ENCODE measurements around the gene WRAP53. TPM values are rescaled to one million over a fixed set of nuclear protein-coding genes. Genes with fewer than 3 reads are reported as not detected.

The WRAP53 gene
- total RNA-seq, 2 donors from 2014 or later: 21.7 to 30.8 TPM

DNA sequence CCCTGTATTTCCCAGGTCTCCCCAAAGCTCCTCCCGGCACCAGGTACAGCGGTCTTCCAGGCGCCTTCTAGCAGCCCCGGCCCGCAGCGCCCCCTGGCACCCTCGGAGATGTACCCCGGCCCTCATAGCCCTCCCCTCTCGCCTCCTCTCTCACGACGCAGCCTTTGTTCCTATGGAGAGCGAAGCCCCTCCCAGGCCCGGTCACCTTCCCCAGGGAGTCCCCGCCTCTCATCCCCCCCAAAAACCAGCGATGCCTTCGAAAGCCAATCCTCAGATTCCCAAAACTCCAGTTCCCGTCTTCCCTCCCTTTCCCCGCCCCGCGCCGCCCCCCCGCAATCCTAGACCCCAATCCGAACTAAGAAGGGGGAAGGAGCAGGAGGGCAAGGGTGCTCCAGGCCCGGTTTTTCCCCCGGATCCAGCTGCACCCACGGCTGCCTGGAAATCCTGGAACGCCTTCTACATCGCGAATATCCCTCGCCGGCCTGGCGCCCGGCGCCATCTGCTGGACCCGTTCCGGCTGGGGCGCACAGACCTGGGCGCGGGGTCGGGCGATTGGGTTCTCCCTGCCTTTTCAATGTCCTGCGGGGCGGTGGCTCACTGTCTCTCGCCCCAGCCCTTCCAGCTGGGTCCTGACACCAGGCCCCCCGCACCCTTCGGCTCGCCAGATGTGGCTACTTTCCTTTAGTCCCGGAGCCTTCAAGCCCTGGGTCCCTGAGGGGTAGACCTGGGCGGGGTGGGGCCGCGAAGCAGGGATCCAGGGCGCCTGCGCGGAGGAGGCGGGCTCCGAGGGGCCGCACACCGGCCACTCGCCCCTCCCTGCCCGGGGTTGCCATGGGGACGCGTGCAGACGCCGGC is 28.9 kb downstream of the WRAP53 start, which contains the start of gene DNAH2:
DNAH2 (plus strand) TSS at position 844 of the 855 bp plus-strand sequence. CDS start 1,991 bp downstream, outside the sequence.
- peak within 1 kb of the TSS; percentile 73 for H3K4me3 Mint-ChIP-seq
- DNase-seq: peak; percentile 99
- Histone ChIP-seq H3K4me3 (ENCODE audit: low read length) (peak within 1 kb of the TSS; percentile 86), H3K27me3 (ENCODE audit: control insufficient read depth, insufficient read depth, low read length, poor library complexity, severe bottlenecking) (peaks cover 26% of the 10 kb centered on the region), H3K4me1 (ENCODE audit: control insufficient read depth, insufficient read depth, low read length) (peaks cover 2% of the 10 kb centered on the region), H3K27ac (ENCODE audit: low read depth, low read length) (peak within 1 kb of the TSS; percentile 82), H3K9ac (ENCODE audit: extremely low read depth, low read length, poor library complexity, severe bottlenecking) (peak within 1 kb of the TSS; percentile 38), H3K9me3 (ENCODE audit: control insufficient read depth, low read length) (no peaks in the 10 kb centered on the region), H3K36me3 (ENCODE audit: control insufficient read depth, insufficient read depth, low read length) (no peaks in the 10 kb centered on the region)
- H3K36me3 Mint-ChIP-seq (ENCODE audit: low read depth): no peaks in the 10 kb centered on the region
- peak within 1 kb of the TSS; percentile 76 for H3K27ac Mint-ChIP-seq
- 0% methylated on average over 15 to 62 of the region's 64 CpGs for WGBS, 2 experiments (ENCODE audit: insufficient coverage in 1 of 2, insufficient read length in 1 of 2)
- H3K4me1 Mint-ChIP-seq: peaks cover 25% of the 10 kb centered on the region
- no peaks in the 10 kb centered on the region for H3K9me3 Mint-ChIP-seq
- H3K27me3 Mint-ChIP-seq (ENCODE audit: insufficient read depth): peaks cover 50% of the 10 kb centered on the region
- TF ChIP-seq, protein P1, sequence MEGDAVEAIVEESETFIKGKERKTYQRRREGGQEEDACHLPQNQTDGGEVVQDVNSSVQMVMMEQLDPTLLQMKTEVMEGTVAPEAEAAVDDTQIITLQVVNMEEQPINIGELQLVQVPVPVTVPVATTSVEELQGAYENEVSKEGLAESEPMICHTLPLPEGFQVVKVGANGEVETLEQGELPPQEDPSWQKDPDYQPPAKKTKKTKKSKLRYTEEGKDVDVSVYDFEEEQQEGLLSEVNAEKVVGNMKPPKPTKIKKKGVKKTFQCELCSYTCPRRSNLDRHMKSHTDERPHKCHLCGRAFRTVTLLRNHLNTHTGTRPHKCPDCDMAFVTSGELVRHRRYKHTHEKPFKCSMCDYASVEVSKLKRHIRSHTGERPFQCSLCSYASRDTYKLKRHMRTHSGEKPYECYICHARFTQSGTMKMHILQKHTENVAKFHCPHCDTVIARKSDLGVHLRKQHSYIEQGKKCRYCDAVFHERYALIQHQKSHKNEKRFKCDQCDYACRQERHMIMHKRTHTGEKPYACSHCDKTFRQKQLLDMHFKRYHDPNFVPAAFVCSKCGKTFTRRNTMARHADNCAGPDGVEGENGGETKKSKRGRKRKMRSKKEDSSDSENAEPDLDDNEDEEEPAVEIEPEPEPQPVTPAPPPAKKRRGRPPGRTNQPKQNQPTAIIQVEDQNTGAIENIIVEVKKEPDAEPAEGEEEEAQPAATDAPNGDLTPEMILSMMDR (conservative IDR thresholded peaks at IDR 0.05): peak; percentile 64

DNA sequence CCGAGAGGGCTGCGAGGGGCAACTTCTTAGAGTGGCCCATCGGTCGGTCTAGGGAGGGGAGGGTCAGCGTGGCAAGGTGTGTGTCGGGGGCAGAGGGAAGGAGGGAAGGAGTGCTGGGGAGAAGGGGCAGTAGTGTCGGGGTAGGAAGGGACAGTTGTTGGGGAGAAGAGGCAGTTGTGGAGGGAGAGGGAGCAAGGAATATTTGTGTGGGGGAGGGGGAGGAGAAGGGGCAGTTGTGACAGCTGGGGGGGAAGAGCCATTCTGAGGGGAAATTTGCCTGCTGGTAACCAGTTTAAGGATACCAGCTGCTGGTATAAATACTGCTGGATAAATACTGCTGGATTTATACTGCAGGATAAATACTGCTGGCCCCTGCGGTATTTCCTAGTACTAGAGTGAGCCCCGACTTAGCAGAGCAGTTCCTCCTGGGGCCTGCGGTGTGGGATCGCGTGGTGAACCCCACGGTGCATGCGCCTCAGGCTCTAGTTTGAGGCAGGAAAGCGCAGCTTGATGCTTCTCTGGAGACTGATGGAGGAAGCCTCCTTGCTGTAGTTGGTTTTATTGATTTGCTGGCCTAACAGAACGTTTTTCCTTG is 29.6 kb downstream of the WRAP53 start:
- H3K27ac Mint-ChIP-seq: no peak overlapping the region
- TF ChIP-seq, protein P1 (conservative IDR thresholded peaks at IDR 0.05): no peak
- peaks cover 2% of the 10 kb centered on the region for H3K4me1 ChIP-seq (ENCODE audit: control insufficient read depth, insufficient read depth, low read length)
- H3K36me3 ChIP-seq (ENCODE audit: control insufficient read depth, insufficient read depth, low read length): no peaks in the 10 kb centered on the region
- H3K9ac ChIP-seq (ENCODE audit: extremely low read depth, low read length, poor library complexity, severe bottlenecking): peak overlapping the region; percentile 8
- no peaks in the 10 kb centered on the region for H3K9me3 Mint-ChIP-seq
- H3K27me3 ChIP-seq (ENCODE audit: control insufficient read depth, insufficient read depth, low read length, poor library complexity, severe bottlenecking): peaks cover 25% of the 10 kb centered on the region
- peaks cover 42% of the 10 kb centered on the region for H3K27me3 Mint-ChIP-seq (ENCODE audit: insufficient read depth)
- DNase-seq: no peak
- 15 to 25% methylated on average over 12 to 16 of the region's 16 CpGs for WGBS, 2 experiments (ENCODE audit: insufficient coverage in 1 of 2, insufficient read length in 1 of 2)
- no peak overlapping the region for H3K27ac ChIP-seq (ENCODE audit: low read depth, low read length)
- peak overlapping the region; percentile 73 for H3K4me3 Mint-ChIP-seq
- H3K4me3 ChIP-seq (ENCODE audit: low read length): peak overlapping the region; percentile 86
- no peaks in the 10 kb centered on the region for H3K9me3 ChIP-seq (ENCODE audit: control insufficient read depth, low read length)
- no peaks in the 10 kb centered on the region for H3K36me3 Mint-ChIP-seq (ENCODE audit: low read depth)
- H3K4me1 Mint-ChIP-seq: peaks cover 28% of the 10 kb centered on the region

DNA sequence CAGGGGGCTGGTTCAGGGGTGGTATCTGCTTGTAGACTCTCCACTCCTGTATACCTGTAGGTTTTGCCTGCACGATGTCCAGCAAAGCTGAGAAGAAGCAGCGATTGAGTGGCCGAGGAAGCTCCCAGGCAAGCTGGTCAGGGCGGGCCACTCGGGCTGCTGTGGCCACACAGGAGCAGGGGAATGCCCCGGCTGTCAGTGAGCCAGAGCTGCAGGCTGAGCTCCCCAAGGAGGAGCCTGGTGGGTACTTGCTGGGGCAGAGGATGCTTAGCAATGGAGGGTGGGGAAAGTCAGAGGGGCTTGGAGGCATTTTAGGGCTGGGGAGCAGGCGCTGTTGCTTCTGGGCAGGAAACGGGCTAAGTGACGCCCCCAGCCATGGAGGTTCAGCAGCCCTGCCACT is 31.4 kb downstream of the WRAP53 start:
- WGBS, 2 experiments (ENCODE audit: insufficient coverage in 1 of 2, insufficient read length in 1 of 2): 67 to 85% methylated on average over 3 to 9 of the region's 9 CpGs
- H3K36me3 ChIP-seq (ENCODE audit: control insufficient read depth, insufficient read depth, low read length): no peaks in the 10 kb centered on the region
- TF ChIP-seq, protein P1 (conservative IDR thresholded peaks at IDR 0.05): no peak
- no peaks in the 10 kb centered on the region for H3K36me3 Mint-ChIP-seq (ENCODE audit: low read depth)
- no peak overlapping the region for H3K4me3 Mint-ChIP-seq
- peaks cover 28% of the 10 kb centered on the region for H3K4me1 Mint-ChIP-seq
- DNase-seq: no peak
- peaks cover 37% of the 10 kb centered on the region for H3K27me3 Mint-ChIP-seq (ENCODE audit: insufficient read depth)
- H3K9me3 ChIP-seq (ENCODE audit: control insufficient read depth, low read length): no peaks in the 10 kb centered on the region
- peaks cover 2% of the 10 kb centered on the region for H3K4me1 ChIP-seq (ENCODE audit: control insufficient read depth, insufficient read depth, low read length)
- H3K27me3 ChIP-seq (ENCODE audit: control insufficient read depth, insufficient read depth, low read length, poor library complexity, severe bottlenecking): peaks cover 25% of the 10 kb centered on the region
- H3K9me3 Mint-ChIP-seq: no peaks in the 10 kb centered on the region
- no peak overlapping the region for H3K9ac ChIP-seq (ENCODE audit: extremely low read depth, low read length, poor library complexity, severe bottlenecking)
- no peak overlapping the region for H3K27ac Mint-ChIP-seq
- H3K27ac ChIP-seq (ENCODE audit: low read depth, low read length): no peak overlapping the region
- H3K4me3 ChIP-seq (ENCODE audit: low read length): no peak overlapping the region
